SK-N-SH (cell line): ENCODE data around the gene ENTPD1. TPM values are rescaled to one million over a fixed set of nuclear protein-coding genes. Genes with fewer than 3 reads are reported as not detected.

Source experiments
- CTCF ChIA-PET: fragments of 300-600, 350-600 bp; formaldehyde crosslinking; extraction: SDS; loops from one replicate; lab custom pipeline; 2021; lab: Yijun Ruan, JAX
- POLR2A ChIA-PET: fragments of 350-600 bp; sonication (Branson Sonifier 250); formaldehyde crosslinking; extraction: SDS; loops from one replicate; lab custom pipeline; 2020; ENCODE audit warnings: antibody characterized with exemption, inconsistent platforms; lab: Yijun Ruan, JAX
- DNase-seq: peaks from one replicate; pipeline ENCODE4 v3.0.0; 2012
- H2AFZ ChIP-seq: fragments of 200-600 bp; sonication (generic); 2 replicates; pipeline ENCODE4 v1.8.1; 2016; ENCODE audit warnings: antibody characterized with exemption, mild to moderate bottlenecking, low read depth
- H3F3A ChIP-seq: fragments of 200-600 bp; sonication (generic); replicated peaks from 2 replicates; pipeline ENCODE3; 2016; ENCODE audit warnings: antibody characterized with exemption, mild to moderate bottlenecking; ENCODE audit not compliant: insufficient read depth
- H3K27ac ChIP-seq, 2 experiments: fragments of 200-500 bp in 1 of 2; fragments of 200-600 bp in 1 of 2; sonication (Bioruptor generic) in 1 of 2; sonication (generic), shearing (Covaris generic) in 1 of 2; 2 replicates each; pipeline versions ENCODE4 v1.5.1 to v1.6.1; 2014 to 2016; ENCODE audit warnings: low read depth in 2 of 2, inconsistent platforms in 1 of 2, low read length in 1 of 2, mild to moderate bottlenecking in 1 of 2, mixed read lengths in 1 of 2
- H3K27me3 ChIP-seq: fragments of 200-600 bp; sonication (generic), shearing (Covaris generic); 2 replicates; pipeline ENCODE4 v1.6.1; 2016; ENCODE audit warnings: mixed run types; ENCODE audit not compliant: insufficient read depth
- H3K36me3 ChIP-seq, 2 experiments: fragments of 200-500 bp in 1 of 2; fragments of 200-600 bp in 1 of 2; sonication (Bioruptor generic) in 1 of 2; sonication (generic) in 1 of 2; replicated peaks in 1 of 2; 2 replicates each; pipeline versions ENCODE3 to v1.5.1; 2014 to 2016; ENCODE audit warnings: low read length in 1 of 2, mild to moderate bottlenecking in 1 of 2; ENCODE audit not compliant: insufficient read depth in 2 of 2, control insufficient read depth in 1 of 2
- H3K4me1 ChIP-seq, 2 experiments: fragments of 200-500 bp in 1 of 2; fragments of 200-600 bp in 1 of 2; sonication (Bioruptor generic) in 1 of 2; sonication (generic), shearing (Covaris generic) in 1 of 2; 2 replicates each; pipeline versions ENCODE4 v1.5.1 to v1.6.1; 2014 to 2016; ENCODE audit warnings: low read depth in 1 of 2, low read length in 1 of 2, mixed run types in 1 of 2; ENCODE audit not compliant: insufficient read depth in 2 of 2, control insufficient read depth in 1 of 2
- H3K4me2 ChIP-seq: fragments of 200-600 bp; sonication (generic), shearing (Covaris generic); 2 replicates; pipeline ENCODE4 v1.6.1; 2017; ENCODE audit warnings: mixed run types
- H3K4me3 ChIP-seq, 2 experiments: fragments of 200-500 bp in 1 of 2; fragments of 200-600 bp in 1 of 2; sonication (Bioruptor generic) in 1 of 2; sonication (generic), shearing (Covaris generic) in 1 of 2; 2 replicates each; pipeline versions ENCODE4 v1.5.1 to v1.8.1; 2014 to 2016; ENCODE audit warnings: low read depth in 2 of 2, inconsistent platforms in 1 of 2, low read length in 1 of 2, mild to moderate bottlenecking in 1 of 2, mixed read lengths in 1 of 2, moderate library complexity in 1 of 2
- H3K79me2 ChIP-seq: fragments of 200-600 bp; sonication (generic); 2 replicates; pipeline ENCODE4 v1.8.1; 2017; ENCODE audit warnings: mild to moderate bottlenecking; ENCODE audit not compliant: insufficient read depth
- H3K9ac ChIP-seq: fragments of 200-600 bp; sonication (generic); 2 replicates; pipeline ENCODE4 v1.6.1; 2017; ENCODE audit warnings: mixed run types
- H3K9me2 ChIP-seq: fragments of 200-600 bp; sonication (generic); 2 replicates; pipeline ENCODE4 v1.6.1; 2017; ENCODE audit warnings: mixed run types
- H3K9me3 ChIP-seq: fragments of 200-600 bp; sonication (generic); 2 replicates; pipeline ENCODE4 v1.6.1; 2017; ENCODE audit warnings: mixed run types, mild to moderate bottlenecking, moderate library complexity
- H4K20me1 ChIP-seq: fragments of 200-600 bp; sonication (generic); 2 replicates; pipeline ENCODE4 v1.6.1; 2017; ENCODE audit warnings: mild to moderate bottlenecking, mixed run types; ENCODE audit not compliant: insufficient read depth
- CHD2 ChIP-seq: fragments of 150-350 bp; IDR thresholded peaks from 2 replicates; pipeline ENCODE4 v1.6.1; 2018; ENCODE audit warnings: low read length; ENCODE audit not compliant: partially characterized antibody
- CTCF ChIP-seq: fragments of 200-600 bp; sonication (generic); IDR thresholded peaks from 2 replicates; pipeline ENCODE4 v1.6.1; 2017; ENCODE audit warnings: antibody characterized with exemption, mild to moderate bottlenecking, moderate library complexity
- ELF1 ChIP-seq: IDR thresholded peaks from 2 replicates; pipeline ENCODE4 v1.4.0; 2012
- EP300 ChIP-seq, 2 experiments: IDR thresholded peaks; 2 replicates each; pipeline versions ENCODE4 v1.4.0 to v1.6.1; 2012; ENCODE audit warnings: borderline replicate concordance in 1 of 2, low read depth in 1 of 2, low read length in 1 of 2
- EZH2phosphoT487 ChIP-seq: fragments of 200-600 bp; sonication (generic); IDR thresholded peaks from 2 replicates; pipeline ENCODE4 v1.6.1; 2017; ENCODE audit warnings: low read depth, mixed run types, mild to moderate bottlenecking, antibody characterized with exemption, moderate library complexity, borderline replicate concordance
- FOXM1 ChIP-seq: IDR thresholded peaks from 2 replicates; pipeline ENCODE4 v1.4.0; 2012; ENCODE audit warnings: low read depth, mild to moderate bottlenecking
- GABPA ChIP-seq: IDR thresholded peaks from 2 replicates; pipeline ENCODE4 v1.4.0; 2012; ENCODE audit warnings: low read depth, mild to moderate bottlenecking
- IRF3 ChIP-seq: fragments of 150-350 bp; IDR thresholded peaks from 2 replicates; pipeline ENCODE4 v1.6.1; 2016; ENCODE audit warnings: mild to moderate bottlenecking, low read depth, low read length
- MAX ChIP-seq: IDR thresholded peaks from 2 replicates; pipeline ENCODE4 v1.4.0; 2012; ENCODE audit warnings: low read depth
- MEF2A ChIP-seq: IDR thresholded peaks from 2 replicates; pipeline ENCODE4 v1.4.0; 2012; ENCODE audit warnings: low read depth, borderline replicate concordance
- MXI1 ChIP-seq: IDR thresholded peaks from 2 replicates; pipeline ENCODE4 v1.6.1; 2012; ENCODE audit warnings: mild to moderate bottlenecking, low read depth, low read length, improper control_type of control experiment
- PBX3 ChIP-seq: IDR thresholded peaks from 2 replicates; pipeline ENCODE4; 2012
- RAD21 ChIP-seq: IDR thresholded peaks from 2 replicates; pipeline ENCODE4 v1.6.1; 2012; ENCODE audit warnings: mild to moderate bottlenecking, low read length
- RCOR1 ChIP-seq: fragments of 150-350 bp; IDR thresholded peaks from 2 replicates; pipeline ENCODE4 v1.6.1; 2017; ENCODE audit warnings: antibody characterized with exemption, low read length
- RFX5 ChIP-seq: IDR thresholded peaks from 2 replicates; pipeline ENCODE4 v1.6.1; 2012; ENCODE audit warnings: mild to moderate bottlenecking, improper control_type of control experiment, low read length
- SMC3 ChIP-seq: IDR thresholded peaks from 2 replicates; pipeline ENCODE4 v1.6.1; 2012; ENCODE audit warnings: low read depth, low read length, improper control_type of control experiment
- TAF1 ChIP-seq: IDR thresholded peaks from 2 replicates; pipeline ENCODE4 v1.6.1; 2012; ENCODE audit warnings: low read depth, mild to moderate bottlenecking, low read length, moderate library complexity, borderline replicate concordance
- ZBTB33 ChIP-seq: IDR thresholded peaks from 2 replicates; pipeline ENCODE4 v1.4.0; 2012; ENCODE audit warnings: low read depth, borderline replicate concordance
- WGBS: methylation state at CpG from one replicate; pipeline ENCODE4 v1.1.6; 2017; ENCODE audit warnings: low lambda C conversion rate; 5-methylcytosine and 5-hydroxymethylcytosine counted together
- polyA plus RNA-seq, 3 experiments: library from polyadenylated mRNA; depleted of rRNA; stranded (reverse); fragments of >200 nt; gene quantifications; 2 replicates each; pipeline ENCODE4 v1.2.3, GENCODE V29; 2012

The ENTPD1 gene
- 0.02 TPM in 2 replicates for polyA plus RNA-seq (2012; rRNA removed)
- polyA plus RNA-seq (2012; cell fraction: cytosol; rRNA removed) = 0.01 and 0.03 TPM in 2 replicates
- 0.05 TPM in 2 replicates for polyA plus RNA-seq (2012; cell fraction: nucleus; rRNA removed)

- Histone ChIP-seq H3K27me3 (no peaks in the 10 kb centered on the region), H2AFZ (peak within 1 kb of the TSS; percentile 78), H3K4me3 (peak within 1 kb of the TSS in 1 of 2 experiments; percentile 49; a peak in 2 of 4 replicates), H3K9ac (no peak within 1 kb of the TSS), H3K36me3 (no peaks in the 10 kb centered on the region), H3F3A (no peaks in the 10 kb centered on the region), H3K79me2 (no peaks in the 10 kb centered on the region), H3K4me2 (peak within 1 kb of the TSS; percentile 77), H3K4me1 (no peaks in the 10 kb centered on the region), H3K9me2 (no peaks in the 10 kb centered on the region), H3K27ac (no peak within 1 kb of the TSS), H3K9me3 (no peaks in the 10 kb centered on the region), H4K20me1 (no peaks in the 10 kb centered on the region)
- CTCF ChIA-PET = no interaction called here
- TF ChIP-seq MXI1 (no peak), EZH2phosphoT487 (no peak), GABPA (no peak), FOXM1 (no peak), PBX3 (no peak), IRF3 (no peak), SMC3 (no peak), RAD21 (no peak)
- POLR2A ChIA-PET = no interaction called here
- no peak for DNase-seq
- WGBS = 0% methylated on average over 10 of the region's 11 CpGs
Measured at GRCh38 chr10:95756041-95756761, at the start of gene ENTPD1. ENTPD1 (plus strand) TSS chr10:95756163; CDS start chr10:95756240, 77 bp downstream.

- Histone ChIP-seq H3K9me3 (no peaks in the 10 kb centered on the region), H3K36me3 (no peaks in the 10 kb centered on the region), H2AFZ (no peak overlapping the region), H3F3A (no peaks in the 10 kb centered on the region), H3K4me2 (no peak overlapping the region), H3K9me2 (no peaks in the 10 kb centered on the region), H3K27ac (no peak overlapping the region), H3K9ac (no peak overlapping the region), H4K20me1 (no peaks in the 10 kb centered on the region), H3K27me3 (no peaks in the 10 kb centered on the region), H3K4me3 (no peak overlapping the region), H3K4me1 (no peaks in the 10 kb centered on the region), H3K79me2 (no peaks in the 10 kb centered on the region)
- ChIA-PET CTCF (interaction anchor here (3.0 kb wide), 1 partner anchor 13 kb away, joined by 11 read pairs; the partner anchor contains the start of gene TCTN3), POLR2A (no interaction called here)
- WGBS = 13% methylated on average over 4 of the region's 6 CpGs
- no peak for DNase-seq
- TF ChIP-seq EZH2phosphoT487 (no peak), IRF3 (no peak), TAF1 (no peak), CHD2 (no peak), ELF1 (no peak), CTCF (no peak), RFX5 (no peak), MEF2A (no peak), RCOR1 (no peak), EP300 (IDR thresholded peaks at IDR 0.05; ENCODE audit: borderline replicate concordance in 1 of 2, low read depth in 1 of 2, low read length in 1 of 2) (no peak), ZBTB33 (no peak), MAX (no peak)
Measured at GRCh38 chr10:95706573-95706972, 49.4 kb upstream of the ENTPD1 start.
